ENCODE results near the gene LRRC63.
A peak's percentile ranks its signal among the peaks of the same experiment; 100 is the strongest.

LRRC63 gene

GRCh38 chr13:46179969-46180763 is 31.6 kb upstream of the LRRC63 start:
- peaks cover 5% of the 10 kb centered on the region for H3K36me3 ChIP-seq (ENCODE audit: control insufficient read depth, insufficient read depth, low read length)
- DNase-seq = no peak
- H3K4me3 ChIP-seq (ENCODE audit: insufficient read depth, low read depth, low read length, poor library complexity, severe bottlenecking) = peak overlapping the region; percentile 81
- no peaks in the 10 kb centered on the region for H3K9me3 ChIP-seq (ENCODE audit: control insufficient read depth, low read length)
- H3K27me3 ChIP-seq (replicated peaks; ENCODE audit: control insufficient read depth, insufficient read depth, low read length, poor library complexity, severe bottlenecking) = no peaks in the 10 kb centered on the region
- H3K4me1 ChIP-seq (ENCODE audit: control insufficient read depth, insufficient read depth, low read length, poor library complexity, severe bottlenecking) = peaks cover 44% of the 10 kb centered on the region
- peak overlapping the region; percentile 84 for H3K27ac ChIP-seq (ENCODE audit: insufficient read depth, low read length, poor library complexity, severe bottlenecking)

GRCh38 chr13:46181377-46181839 is 30.3 kb upstream of the LRRC63 start:
- no peaks in the 10 kb centered on the region for H3K9me3 ChIP-seq (ENCODE audit: control insufficient read depth, low read length)
- no peaks in the 10 kb centered on the region for H3K27me3 ChIP-seq (replicated peaks; ENCODE audit: control insufficient read depth, insufficient read depth, low read length, poor library complexity, severe bottlenecking)
- no peak for DNase-seq
- peak overlapping the region; percentile 81 for H3K4me3 ChIP-seq (ENCODE audit: insufficient read depth, low read depth, low read length, poor library complexity, severe bottlenecking)
- peak overlapping the region; percentile 84 for H3K27ac ChIP-seq (ENCODE audit: insufficient read depth, low read length, poor library complexity, severe bottlenecking)
- peaks cover 5% of the 10 kb centered on the region for H3K36me3 ChIP-seq (ENCODE audit: control insufficient read depth, insufficient read depth, low read length)
- peaks cover 38% of the 10 kb centered on the region for H3K4me1 ChIP-seq (ENCODE audit: control insufficient read depth, insufficient read depth, low read length, poor library complexity, severe bottlenecking)

GRCh38 chr13:46181840-46182490 is 29.8 kb upstream of the LRRC63 start, which contains the start of gene LCP1:
LCP1 (minus strand) TSS chr13:46182177; CDS start chr13:46159662, 22,515 bp downstream.
- DNase-seq = peak; percentile 74 to 82 (median 75)
- H3K36me3 ChIP-seq (ENCODE audit: control insufficient read depth, insufficient read depth, low read length) = peaks cover 5% of the 10 kb centered on the region
- peak within 1 kb of the TSS; percentile 81 for H3K4me3 ChIP-seq (ENCODE audit: insufficient read depth, low read depth, low read length, poor library complexity, severe bottlenecking)
- no peaks in the 10 kb centered on the region for H3K9me3 ChIP-seq (ENCODE audit: control insufficient read depth, low read length)
- no peaks in the 10 kb centered on the region for H3K27me3 ChIP-seq (replicated peaks; ENCODE audit: control insufficient read depth, insufficient read depth, low read length, poor library complexity, severe bottlenecking)
- peak within 1 kb of the TSS; percentile 84 for H3K27ac ChIP-seq (ENCODE audit: insufficient read depth, low read length, poor library complexity, severe bottlenecking)
- H3K4me1 ChIP-seq (ENCODE audit: control insufficient read depth, insufficient read depth, low read length, poor library complexity, severe bottlenecking) = peaks cover 38% of the 10 kb centered on the region

GRCh38 chr13:46182491-46182877 is 29.2 kb upstream of the LRRC63 start:
- Histone ChIP-seq H3K9me3 (ENCODE audit: control insufficient read depth, low read length) (no peaks in the 10 kb centered on the region), H3K4me3 (ENCODE audit: insufficient read depth, low read depth, low read length, poor library complexity, severe bottlenecking) (peak overlapping the region; percentile 81), H3K36me3 (ENCODE audit: control insufficient read depth, insufficient read depth, low read length) (peaks cover 5% of the 10 kb centered on the region), H3K27ac (ENCODE audit: insufficient read depth, low read length, poor library complexity, severe bottlenecking) (peak overlapping the region; percentile 84), H3K4me1 (ENCODE audit: control insufficient read depth, insufficient read depth, low read length, poor library complexity, severe bottlenecking) (peaks cover 38% of the 10 kb centered on the region), H3K27me3 (replicated peaks; ENCODE audit: control insufficient read depth, insufficient read depth, low read length, poor library complexity, severe bottlenecking) (no peaks in the 10 kb centered on the region)
- no peak for DNase-seq

- Histone ChIP-seq H3K9me3 (ENCODE audit: control insufficient read depth, low read length) (no peaks in the 10 kb centered on the region), H3K36me3 (ENCODE audit: control insufficient read depth, insufficient read depth, low read length) (peaks cover 2% of the 10 kb centered on the region), H3K27ac (ENCODE audit: insufficient read depth, low read length, poor library complexity, severe bottlenecking) (peak overlapping the region; percentile 84), H3K4me1 (ENCODE audit: control insufficient read depth, insufficient read depth, low read length, poor library complexity, severe bottlenecking) (peaks cover 30% of the 10 kb centered on the region), H3K27me3 (replicated peaks; ENCODE audit: control insufficient read depth, insufficient read depth, low read length, poor library complexity, severe bottlenecking) (no peaks in the 10 kb centered on the region), H3K4me3 (ENCODE audit: insufficient read depth, low read depth, low read length, poor library complexity, severe bottlenecking) (peak overlapping the region; percentile 81)
- DNase-seq = no peak
Measured at GRCh38 chr13:46183018-46183946, 28.4 kb upstream of the LRRC63 start.

- Histone ChIP-seq H3K4me3 (ENCODE audit: insufficient read depth, low read depth, low read length, poor library complexity, severe bottlenecking) (peak overlapping the region; percentile 22), H3K4me1 (ENCODE audit: control insufficient read depth, insufficient read depth, low read length, poor library complexity, severe bottlenecking) (peaks cover 29% of the 10 kb centered on the region), H3K27ac (ENCODE audit: insufficient read depth, low read length, poor library complexity, severe bottlenecking) (peak overlapping the region; percentile 84), H3K27me3 (replicated peaks; ENCODE audit: control insufficient read depth, insufficient read depth, low read length, poor library complexity, severe bottlenecking) (no peaks in the 10 kb centered on the region), H3K9me3 (ENCODE audit: control insufficient read depth, low read length) (no peaks in the 10 kb centered on the region), H3K36me3 (ENCODE audit: control insufficient read depth, insufficient read depth, low read length) (no peaks in the 10 kb centered on the region)
- DNase-seq = peak; percentile 43 to 61 (median 53)
Measured at GRCh38 chr13:46184277-46184699, 27.4 kb upstream of the LRRC63 start.

GRCh38 chr13:46185634-46186033 is 26.1 kb upstream of the LRRC63 start:
- H3K27ac ChIP-seq (ENCODE audit: insufficient read depth, low read length, poor library complexity, severe bottlenecking) = peak overlapping the region; percentile 84
- no peaks in the 10 kb centered on the region for H3K9me3 ChIP-seq (ENCODE audit: control insufficient read depth, low read length)
- H3K4me1 ChIP-seq (ENCODE audit: control insufficient read depth, insufficient read depth, low read length, poor library complexity, severe bottlenecking) = peaks cover 29% of the 10 kb centered on the region
- no peaks in the 10 kb centered on the region for H3K36me3 ChIP-seq (ENCODE audit: control insufficient read depth, insufficient read depth, low read length)
- no peaks in the 10 kb centered on the region for H3K27me3 ChIP-seq (replicated peaks; ENCODE audit: control insufficient read depth, insufficient read depth, low read length, poor library complexity, severe bottlenecking)
- H3K4me3 ChIP-seq (ENCODE audit: insufficient read depth, low read depth, low read length, poor library complexity, severe bottlenecking) = no peak overlapping the region
- DNase-seq = no peak

- no peaks in the 10 kb centered on the region for H3K27me3 ChIP-seq (replicated peaks; ENCODE audit: control insufficient read depth, insufficient read depth, low read length, poor library complexity, severe bottlenecking)
- H3K36me3 ChIP-seq (ENCODE audit: control insufficient read depth, insufficient read depth, low read length) = no peaks in the 10 kb centered on the region
- no peak overlapping the region for H3K4me3 ChIP-seq (ENCODE audit: insufficient read depth, low read depth, low read length, poor library complexity, severe bottlenecking)
- H3K9me3 ChIP-seq (ENCODE audit: control insufficient read depth, low read length) = no peaks in the 10 kb centered on the region
- no peak overlapping the region for H3K27ac ChIP-seq (ENCODE audit: insufficient read depth, low read length, poor library complexity, severe bottlenecking)
- DNase-seq = no peak
- H3K4me1 ChIP-seq (ENCODE audit: control insufficient read depth, insufficient read depth, low read length, poor library complexity, severe bottlenecking) = no peaks in the 10 kb centered on the region
Measured at GRCh38 chr13:46192412-46192811, 19.3 kb upstream of the LRRC63 start.

GRCh38 chr13:46195016-46195415 is 16.7 kb upstream of the LRRC63 start:
- Histone ChIP-seq H3K9me3 (ENCODE audit: control insufficient read depth, low read length) (no peaks in the 10 kb centered on the region), H3K36me3 (ENCODE audit: control insufficient read depth, insufficient read depth, low read length) (no peaks in the 10 kb centered on the region), H3K4me1 (ENCODE audit: control insufficient read depth, insufficient read depth, low read length, poor library complexity, severe bottlenecking) (peaks cover 4% of the 10 kb centered on the region), H3K27ac (ENCODE audit: insufficient read depth, low read length, poor library complexity, severe bottlenecking) (no peak overlapping the region), H3K27me3 (replicated peaks; ENCODE audit: control insufficient read depth, insufficient read depth, low read length, poor library complexity, severe bottlenecking) (no peaks in the 10 kb centered on the region), H3K4me3 (ENCODE audit: insufficient read depth, low read depth, low read length, poor library complexity, severe bottlenecking) (no peak overlapping the region)
- DNase-seq = no peak

All from effector memory CD4-positive, alpha-beta T cell (primary cell).